OCI-LY7 (cell line): ENCODE data around the gene TMEM209. TPM values are rescaled to one million over a fixed set of nuclear protein-coding genes. Genes with fewer than 3 reads are reported as not detected.
"Not testable (repeated sequence)": the region's sequence is repeated elsewhere in the genome, so short reads cannot be mapped to it uniquely, and the experiment has no call there.

ENCODE experiments used
- BruUV-seq: library from RNA; stranded (reverse); fragments of 400-500 nt; replicated peaks from 2 replicates; lab custom pipeline; 2021; lab: Mats Ljungman, UMichigan
- CTCF ChIA-PET: fragments of 300-600 bp; sonication (Branson Sonifier 250); formaldehyde crosslinking; loops from one replicate; lab custom pipeline; 2022; ENCODE audit warnings: antibody characterized with exemption; ENCODE audit not compliant: unreplicated experiment; lab: Charles Lee
- POLR2A ChIA-PET: fragments of 300-600 bp; sonication (Branson Sonifier 250); formaldehyde crosslinking; loops from one replicate; lab custom pipeline; 2022; ENCODE audit warnings: antibody characterized with exemption; lab: Charles Lee
- DNase-seq: peaks from one replicate; pipeline ENCODE4 v3.0.0-alpha.2; 2015; ENCODE audit warnings: low spot score
- H2AFZ ChIP-seq: fragments of 200-600 bp; sonication (generic), shearing (Covaris generic); 2 replicates; pipeline ENCODE4 v1.6.1; 2014; ENCODE audit warnings: mild to moderate bottlenecking, antibody characterized with exemption, low read length, moderate library complexity
- H3K27ac ChIP-seq: fragments of 200-600 bp; sonication (generic); 2 replicates; pipeline ENCODE4 v1.5.1; 2014; ENCODE audit warnings: mixed run types, low read depth, mild to moderate bottlenecking, moderate library complexity, low read length, inconsistent platforms; ENCODE audit not compliant: poor library complexity, severe bottlenecking
- H3K36me3 ChIP-seq: fragments of 200-600 bp; sonication (generic); 2 replicates; pipeline ENCODE4 v1.6.1; 2014; ENCODE audit warnings: mild to moderate bottlenecking, antibody characterized with exemption, low read length, moderate library complexity, mixed read lengths; ENCODE audit not compliant: insufficient read depth
- H3K4me1 ChIP-seq: fragments of 200-600 bp; sonication (generic); 2 replicates; pipeline ENCODE4 v1.5.1; 2014; ENCODE audit warnings: mild to moderate bottlenecking, low read length; ENCODE audit not compliant: insufficient read depth, poor library complexity, severe bottlenecking
- H3K4me2 ChIP-seq: fragments of 200-600 bp; sonication (generic); 2 replicates; pipeline ENCODE4 v1.6.1; 2014; ENCODE audit warnings: mild to moderate bottlenecking, low read length
- H3K4me3 ChIP-seq: fragments of 200-600 bp; sonication (generic); 2 replicates; pipeline ENCODE4 v1.5.1; 2014; ENCODE audit warnings: mild to moderate bottlenecking, low read depth, low read length; ENCODE audit not compliant: poor library complexity, severe bottlenecking
- H3K79me2 ChIP-seq: fragments of 200-600 bp; sonication (generic); 2 replicates; pipeline ENCODE4 v1.6.1; 2016; ENCODE audit warnings: low read depth, mild to moderate bottlenecking, low read length, moderate library complexity, mixed read lengths; ENCODE audit not compliant: insufficient read depth
- H3K9me2 ChIP-seq: fragments of 200-600 bp; sonication (generic); 2 replicates; pipeline ENCODE4 v1.6.1; 2016; ENCODE audit warnings: mild to moderate bottlenecking, low read length, mixed read lengths; ENCODE audit not compliant: insufficient read depth
- H3K9me3 ChIP-seq: fragments of 200-600 bp; sonication (generic); 2 replicates; pipeline ENCODE4 v1.6.1; 2014; ENCODE audit warnings: mild to moderate bottlenecking, mixed run types, low read length, mixed read lengths
- H4K20me1 ChIP-seq: fragments of 200-600 bp; sonication (generic); 2 replicates; pipeline ENCODE4 v1.6.1; 2014; ENCODE audit warnings: mild to moderate bottlenecking, antibody characterized with exemption, low read length, moderate library complexity, mixed read lengths; ENCODE audit not compliant: insufficient read depth
- CTCF ChIP-seq: fragments of 200-600 bp; sonication (generic); conservative IDR thresholded peaks from 2 replicates; pipeline ENCODE4 v1.5.1; 2014; ENCODE audit warnings: mild to moderate bottlenecking, antibody characterized with exemption, low read length, moderate library complexity, mixed read lengths
- EZH2phosphoT487 ChIP-seq: fragments of 200-600 bp; sonication (generic); IDR thresholded peaks from 2 replicates; pipeline ENCODE4 v1.6.1; 2018; ENCODE audit warnings: low read depth, borderline replicate concordance, mild to moderate bottlenecking, mixed run types, antibody characterized with exemption, low read length, moderate library complexity, mixed read lengths
- intact Hi-C: fragments of 100-400 bp; cut with micrococcal nuclease; formaldehyde crosslinking; loops from one replicate; pipeline ENCODE4 v1.10.0; 2022; ENCODE audit not compliant: unreplicated experiment
- total RNA-seq, 2 experiments: library from RNA; depleted of rRNA in 1 of 2; stranded (reverse); fragments of >200 nt in 1 of 2; shearing (Covaris generic) in 1 of 2; gene quantifications; 2 replicates each; pipeline ENCODE4 v1.2.3, GENCODE V29; 2014 to 2022

The TMEM209 gene
- total RNA-seq, 2 experiments from 2014 or later = 18.1 to 37.9 TPM

- H3K79me2 ChIP-seq = no peaks in the 10 kb centered on the region
- no peaks in the 10 kb centered on the region for H3K4me1 ChIP-seq
- H3K36me3 ChIP-seq = peaks cover 63% of the 10 kb centered on the region
- TF ChIP-seq EZH2phosphoT487 (no peak), CTCF (no peak)
- BruUV-seq = no TSS peak
- H4K20me1 ChIP-seq = no peaks in the 10 kb centered on the region
- H3K9me2 ChIP-seq = no peaks in the 10 kb centered on the region
- no peak overlapping the region for H3K4me3 ChIP-seq
- no peak overlapping the region for H3K27ac ChIP-seq
- H2AFZ ChIP-seq = no peak overlapping the region
- ChIA-PET POLR2A (interaction anchor here (0.5 to 1.3 kb wide), 3 partner anchors 13 to 272 kb away, joined by 3 to 4 read pairs (median 3); no protein-coding TSS in a partner anchor), CTCF (interaction anchor here (0.5 kb wide), 1 partner anchor 59 kb away, joined by 3 read pairs; no protein-coding TSS in a partner anchor)
- intact Hi-C loops = no loop called here
- DNase-seq = no peak
- H3K9me3 ChIP-seq = no peaks in the 10 kb centered on the region
- H3K4me2 ChIP-seq = no peak overlapping the region
Observed at GRCh38 chr7:130129011-130129411, 76.2 kb downstream of the TMEM209 start.

- Histone ChIP-seq H3K27ac (no peak overlapping the region), H2AFZ (no peak overlapping the region), H3K4me2 (no peak overlapping the region), H3K9me3 (no peaks in the 10 kb centered on the region), H4K20me1 (no peaks in the 10 kb centered on the region), H3K36me3 (peaks cover 72% of the 10 kb centered on the region), H3K79me2 (no peaks in the 10 kb centered on the region), H3K9me2 (no peaks in the 10 kb centered on the region), H3K4me3 (no peak overlapping the region), H3K4me1 (no peaks in the 10 kb centered on the region)
- ChIA-PET CTCF (no interaction called here), POLR2A (interaction anchor here (0.7 to 1.1 kb wide), 4 partner anchors 11 to 326 kb away, joined by 3 to 4 read pairs (median 3); no protein-coding TSS in a partner anchor)
- no peak for TF ChIP-seq CTCF
- no peak for TF ChIP-seq EZH2phosphoT487
- intact Hi-C loops = no loop called here
- no TSS peak for BruUV-seq
- no peak for DNase-seq
Observed at GRCh38 chr7:130127821-130128317, 77.3 kb downstream of the TMEM209 start.

GRCh38 chr7:130127404-130127803 is 77.8 kb downstream of the TMEM209 start:
- ChIA-PET POLR2A (interaction anchor here (0.7 to 1.1 kb wide), 3 partner anchors 11 to 327 kb away, joined by 3 to 4 read pairs (median 3); no protein-coding TSS in a partner anchor), CTCF (no interaction called here)
- Histone ChIP-seq H4K20me1 (no peaks in the 10 kb centered on the region), H3K4me2 (no peak overlapping the region), H3K4me1 (no peaks in the 10 kb centered on the region), H3K9me2 (no peaks in the 10 kb centered on the region), H3K4me3 (no peak overlapping the region), H3K36me3 (peaks cover 77% of the 10 kb centered on the region), H3K79me2 (no peaks in the 10 kb centered on the region), H3K27ac (no peak overlapping the region), H3K9me3 (no peaks in the 10 kb centered on the region), H2AFZ (no peak overlapping the region)
- intact Hi-C loops = no loop called here
- no TSS peak for BruUV-seq
- no peak for TF ChIP-seq EZH2phosphoT487
- TF ChIP-seq CTCF = no peak
- DNase-seq = no peak

- CTCF ChIA-PET, H3K79me2 ChIP-seq, DNase-seq, POLR2A ChIA-PET, H3K4me1 ChIP-seq, intact Hi-C loops, H3K27ac ChIP-seq, H3K9me2 ChIP-seq, H3K4me2 ChIP-seq, H4K20me1 ChIP-seq, H3K4me3 ChIP-seq, H3K9me3 ChIP-seq, BruUV-seq, H2AFZ ChIP-seq: not testable (repeated sequence)
- peaks cover 83% of the 10 kb centered on the region for H3K36me3 ChIP-seq
Observed at GRCh38 chr7:130126840-130127239, 78.4 kb downstream of the TMEM209 start.
